Spleen (tissue), 11 donors: ENCODE measurements around the gene EYA2. TPM values are rescaled to one million over a fixed set of nuclear protein-coding genes. Genes with fewer than 3 reads are reported as not detected.

Experiments used
- DNase-seq: peaks from one replicate; pipeline ENCODE4 v3.0.0-alpha.2; 2020
- H3K27ac ChIP-seq, 8 donors: fragments of 200-600 bp; sonication (generic) in 7 of 8; 1 replicate in 4 of 8; 2 replicates in 4 of 8; pipeline versions ENCODE4 v1.5.0 to v1.8.0; 2016 to 2021; ENCODE audit warnings: inconsistent platforms in 4 of 8, mild to moderate bottlenecking in 4 of 8, moderate library complexity in 1 of 8
- H3K27me3 ChIP-seq, 7 donors: fragments of 200-600 bp; sonication (generic) in 6 of 7; replicated peaks in 1 of 7; 1 replicate in 4 of 7; 2 replicates in 3 of 7; pipeline versions ENCODE4 v1.5.0 to v1.8.0; 2016 to 2021; ENCODE audit warnings: inconsistent platforms in 3 of 7, mild to moderate bottlenecking in 1 of 7
- H3K36me3 ChIP-seq, 6 donors: fragments of 200-600 bp; sonication (generic) in 5 of 6; 1 replicate in 4 of 6; 2 replicates in 2 of 6; pipeline versions ENCODE4 v1.5.0 to v1.8.0; 2016 to 2021; ENCODE audit warnings: inconsistent platforms in 2 of 6
- H3K4me1 ChIP-seq, 6 donors: fragments of 200-600 bp; sonication (generic) in 5 of 6; 1 replicate in 3 of 6; 2 replicates in 3 of 6; pipeline versions ENCODE4 v1.5.0 to v1.8.0; 2016 to 2021; ENCODE audit warnings: inconsistent platforms in 3 of 6
- H3K4me3 ChIP-seq, 8 donors: fragments of 200-600 bp; sonication (generic) in 7 of 8; 1 replicate in 4 of 8; 2 replicates in 4 of 8; pipeline versions ENCODE4 v1.5.0 to v1.8.0; 2016 to 2021; ENCODE audit warnings: inconsistent platforms in 4 of 8, mild to moderate bottlenecking in 4 of 8, moderate library complexity in 2 of 8
- H3K9me3 ChIP-seq, 8 donors: fragments of 200-600 bp; sonication (generic) in 7 of 8; 1 replicate in 4 of 8; 2 replicates in 4 of 8; pipeline versions ENCODE4 v1.5.0 to v1.8.0; 2016 to 2021; ENCODE audit warnings: inconsistent platforms in 4 of 8
- POLR2A ChIP-seq, 3 donors: fragments of 450-650 bp; IDR thresholded peaks; one replicate each; pipeline ENCODE4 v1.5.1; 2017; ENCODE audit warnings: antibody characterized with exemption in 3 of 3, mild to moderate bottlenecking in 1 of 3
- POLR2AphosphoS5 ChIP-seq, 3 donors: sonication (generic); formaldehyde crosslinking; IDR thresholded peaks; one replicate each; pipeline ENCODE4 v1.5.1; 2017; ENCODE audit warnings: antibody characterized with exemption in 3 of 3
- WGBS, 5 donors: extraction: QIAGEN DNeasy Blood & Tissue Kit in 3 of 5; methylation state at CpG; one replicate each; pipeline versions ENCODE4 v1.1.5 to v1.1.7; 2013 to 2018; 5-methylcytosine and 5-hydroxymethylcytosine counted together
- intact Hi-C: fragments of 100-400 bp; cut with DNase I; formaldehyde crosslinking; loops from one replicate; pipeline ENCODE4 v1.15.0; 2023; ENCODE audit warnings: low total_unique reads
- polyA plus RNA-seq, 3 donors: library from polyadenylated mRNA; stranded (reverse); fragments of 200-250 nt; gene quantifications; one replicate each; pipeline ENCODE4 v1.2.1, GENCODE V29; 2013
- total RNA-seq, 7 donors: library from RNA; depleted of rRNA in 3 of 7; stranded (reverse); fragments of >200 nt in 3 of 7; fragmentation: NEBNext Ultra II Directional in 4 of 7; extraction: Animal tissue kit (Norgen Biotek cat#: 25700) in 4 of 7; gene quantifications; one replicate each; pipeline versions ENCODE4 v1.1.0 to v1.2.1, GENCODE V29; 2016 to 2021
- TF ChIP-seq, protein P1 (sequence below), 11 experiments: fragments of 200-600 bp in 7 of 11; fragments of 450-650 bp in 4 of 11; sonication (generic) in 4 of 11; IDR thresholded peaks in 8 of 11; conservative IDR thresholded peaks in 3 of 11; 1 replicate in 7 of 11; 2 replicates in 4 of 11; pipeline versions ENCODE4 v1.4.0 to v1.8.0; 2016 to 2021; ENCODE audit warnings: antibody characterized with exemption in 11 of 11, inconsistent platforms in 4 of 11, mild to moderate bottlenecking in 1 of 11
- donor health status: healthy with polysubstance abuse.
- donor health status: DM: no; HTN: no; CAD: no; lungs with moderate emphysema.
- donor health status: DM: no; HTN: no; CAD: no.
- donor health status: Bipolar disorder and iron deficiency.
- donor health status: healthy.
- donor health status: DM: no; HTN: no; CAD: no.
- donor health status: DM: yes; HTN: yes; CAD: no.

The EYA2 gene
- total and polyA plus RNA-seq, 10 donors, result 0.26 to 0.76 (median 0.51) TPM; not detected in 1

DNA sequence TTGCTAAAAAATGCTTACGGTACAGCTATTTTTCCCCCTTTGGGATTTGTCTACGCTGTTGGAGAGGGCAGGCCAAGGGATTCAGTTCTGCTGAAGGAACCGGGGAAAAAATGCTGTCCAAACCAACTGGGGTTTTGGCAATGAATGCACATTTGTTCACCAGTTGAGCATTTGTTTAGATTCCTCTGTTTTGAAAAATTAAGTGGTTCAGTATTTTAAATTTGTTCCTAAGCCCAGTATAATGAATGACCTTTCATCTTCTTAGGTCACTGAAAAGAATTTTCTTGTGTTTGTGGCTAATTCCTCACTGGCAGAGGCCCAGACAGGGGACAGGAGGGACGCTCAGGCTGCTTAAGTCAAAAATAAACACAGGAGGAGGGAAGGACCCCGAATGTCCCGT is 10.8 kb upstream of the EYA2 start:
- H3K36me3 ChIP-seq, result no peaks in the 10 kb centered on the region
- H3K4me3 ChIP-seq, result no peak overlapping the region
- no peaks in the 10 kb centered on the region for H3K4me1 ChIP-seq
- no peak overlapping the region for H3K27ac ChIP-seq
- H3K27me3 ChIP-seq, result peaks cover 0 to 51% (median 0%) of the 10 kb centered on the region in 7 donors
- TF ChIP-seq POLR2A (IDR thresholded peaks at IDR 0.05), result no peak
- TF ChIP-seq, protein P1, sequence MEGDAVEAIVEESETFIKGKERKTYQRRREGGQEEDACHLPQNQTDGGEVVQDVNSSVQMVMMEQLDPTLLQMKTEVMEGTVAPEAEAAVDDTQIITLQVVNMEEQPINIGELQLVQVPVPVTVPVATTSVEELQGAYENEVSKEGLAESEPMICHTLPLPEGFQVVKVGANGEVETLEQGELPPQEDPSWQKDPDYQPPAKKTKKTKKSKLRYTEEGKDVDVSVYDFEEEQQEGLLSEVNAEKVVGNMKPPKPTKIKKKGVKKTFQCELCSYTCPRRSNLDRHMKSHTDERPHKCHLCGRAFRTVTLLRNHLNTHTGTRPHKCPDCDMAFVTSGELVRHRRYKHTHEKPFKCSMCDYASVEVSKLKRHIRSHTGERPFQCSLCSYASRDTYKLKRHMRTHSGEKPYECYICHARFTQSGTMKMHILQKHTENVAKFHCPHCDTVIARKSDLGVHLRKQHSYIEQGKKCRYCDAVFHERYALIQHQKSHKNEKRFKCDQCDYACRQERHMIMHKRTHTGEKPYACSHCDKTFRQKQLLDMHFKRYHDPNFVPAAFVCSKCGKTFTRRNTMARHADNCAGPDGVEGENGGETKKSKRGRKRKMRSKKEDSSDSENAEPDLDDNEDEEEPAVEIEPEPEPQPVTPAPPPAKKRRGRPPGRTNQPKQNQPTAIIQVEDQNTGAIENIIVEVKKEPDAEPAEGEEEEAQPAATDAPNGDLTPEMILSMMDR (IDR thresholded peaks at IDR 0.05 in 8 of 11, conservative IDR thresholded peaks at IDR 0.05 in 3 of 11), result no peak
- TF ChIP-seq POLR2AphosphoS5 (IDR thresholded peaks at IDR 0.05), result no peak
- intact Hi-C loops, result no loop called here
- no peak for DNase-seq
- WGBS, 5 donors, result 42 to 60% (median 56%) methylated on average over 6 of the region's 6 CpGs
- H3K9me3 ChIP-seq, result no peaks in the 10 kb centered on the region

DNA sequence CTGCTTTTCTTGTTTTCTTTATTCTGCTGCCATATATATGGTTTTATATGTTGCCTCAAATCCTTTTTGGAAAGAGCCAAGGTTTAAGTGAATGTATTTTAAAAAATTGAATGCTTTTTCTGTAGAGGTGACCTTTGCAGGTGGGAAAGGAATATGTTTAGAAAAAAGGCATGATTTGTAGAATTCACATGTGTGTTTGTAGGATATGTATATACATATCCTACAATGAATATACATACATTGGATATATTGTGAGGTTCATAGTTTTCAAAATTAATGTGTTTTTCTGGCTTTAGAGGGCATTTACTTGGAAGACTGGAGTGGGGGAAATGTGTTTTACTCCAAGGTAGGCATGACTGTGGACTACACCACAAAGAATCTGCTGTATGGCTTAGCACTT is 4.0 kb upstream of the EYA2 start:
- intact Hi-C loops, result no loop called here
- Histone ChIP-seq H3K9me3 (peaks cover 0 to 13% (median 0%) of the 10 kb centered on the region in 8 donors), H3K27ac (no peak overlapping the region), H3K4me3 (no peak overlapping the region), H3K27me3 (peaks cover 0 to 63% (median 27%) of the 10 kb centered on the region in 7 donors), H3K36me3 (no peaks in the 10 kb centered on the region), H3K4me1 (peaks cover 0 to 11% (median 0%) of the 10 kb centered on the region in 6 donors)
- TF ChIP-seq, protein P1 (IDR thresholded peaks at IDR 0.05 in 8 of 11, conservative IDR thresholded peaks at IDR 0.05 in 3 of 11), result no peak
- TF ChIP-seq POLR2A (IDR thresholded peaks at IDR 0.05) (no peak), POLR2AphosphoS5 (IDR thresholded peaks at IDR 0.05) (no peak)
- DNase-seq, result no peak

DNA sequence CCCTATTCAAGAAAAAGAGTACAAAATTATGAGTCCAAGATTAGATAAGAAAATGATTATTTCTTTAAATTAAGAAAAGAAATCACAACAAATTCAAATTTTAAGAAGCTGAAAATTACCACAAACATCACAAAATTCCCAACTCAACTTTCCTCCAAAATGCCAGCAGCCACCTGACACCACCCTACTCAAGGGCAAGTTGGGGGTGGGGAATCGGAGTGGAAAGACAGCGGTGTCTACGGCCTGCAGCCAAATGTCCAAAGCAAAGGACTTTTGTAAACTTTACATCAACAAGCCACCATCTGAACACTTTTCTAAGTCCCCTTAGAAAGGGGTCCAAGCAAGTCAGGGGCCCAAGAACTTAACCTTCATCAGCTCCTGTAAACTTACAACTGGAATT is 1.6 kb upstream of the EYA2 start:
- Histone ChIP-seq H3K27me3 (peaks cover 0 to 74% (median 41%) of the 10 kb centered on the region in 7 donors), H3K27ac (no peak overlapping the region), H3K9me3 (peaks cover 0 to 13% (median 0%) of the 10 kb centered on the region in 8 donors), H3K4me3 (no peak overlapping the region), H3K4me1 (peaks cover 0 to 13% (median 0%) of the 10 kb centered on the region in 6 donors), H3K36me3 (no peaks in the 10 kb centered on the region)
- 75 to 91% (median 88%) methylated on average over 3 of the region's 3 CpGs for WGBS, 5 donors
- TF ChIP-seq, protein P1 (IDR thresholded peaks at IDR 0.05 in 8 of 11, conservative IDR thresholded peaks at IDR 0.05 in 3 of 11), result no peak
- no peak for TF ChIP-seq POLR2AphosphoS5 (IDR thresholded peaks at IDR 0.05)
- no peak for TF ChIP-seq POLR2A (IDR thresholded peaks at IDR 0.05)
- intact Hi-C loops, result no loop called here
- DNase-seq, result no peak

DNA sequence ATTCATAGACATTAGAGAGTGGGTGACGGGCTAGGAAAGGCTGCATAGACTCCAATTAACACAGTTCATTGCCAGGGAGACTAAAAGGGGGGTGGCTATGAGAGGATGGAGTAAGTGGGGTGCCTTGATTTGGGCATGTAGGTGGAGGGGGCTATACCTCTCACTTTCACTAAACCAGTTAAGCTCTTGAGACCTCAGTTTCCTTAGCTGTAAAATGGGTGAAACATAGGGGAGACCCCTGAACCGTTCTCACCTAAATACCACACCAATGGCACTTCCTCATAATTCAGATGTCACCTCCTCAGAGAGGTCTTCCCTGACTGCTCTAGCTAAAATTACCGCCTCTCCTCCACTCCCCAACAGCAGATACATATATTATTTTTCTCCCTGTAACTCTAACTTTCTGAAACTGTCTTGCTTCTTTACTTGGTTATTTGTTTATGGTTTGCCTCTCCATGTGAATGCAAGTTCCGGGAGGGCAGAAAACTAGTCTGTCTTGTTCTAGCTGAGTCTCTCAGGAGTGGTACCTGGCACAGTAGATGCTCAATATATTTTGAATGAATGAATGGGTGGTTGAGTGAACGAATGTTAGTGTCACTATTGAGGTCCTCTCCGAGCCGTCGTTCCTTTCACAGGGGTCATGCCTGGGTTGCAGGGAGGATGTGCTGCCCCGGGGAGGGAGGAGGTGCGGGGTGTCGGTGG is 615 bp upstream of the EYA2 start:
- H3K4me1 ChIP-seq, result peaks cover 0 to 13% (median 0%) of the 10 kb centered on the region in 6 donors
- peaks cover 0 to 80% (median 41%) of the 10 kb centered on the region in 7 donors for H3K27me3 ChIP-seq
- no peaks in the 10 kb centered on the region for H3K36me3 ChIP-seq
- H3K27ac ChIP-seq, result no peak overlapping the region
- TF ChIP-seq POLR2A (IDR thresholded peaks at IDR 0.05) (no peak), POLR2AphosphoS5 (IDR thresholded peaks at IDR 0.05) (no peak)
- TF ChIP-seq, protein P1 (IDR thresholded peaks at IDR 0.05 in 8 of 11, conservative IDR thresholded peaks at IDR 0.05 in 3 of 11), result no peak
- H3K9me3 ChIP-seq, result peaks cover 0 to 13% (median 0%) of the 10 kb centered on the region in 8 donors
- intact Hi-C loops, result no loop called here
- WGBS, 5 donors, result 22 to 29% (median 23%) methylated on average over 10 to 11 of the region's 11 CpGs
- no peak for DNase-seq
- peak overlapping the region in 3 of 8 donors; percentile 13 to 53 (median 25) for H3K4me3 ChIP-seq
